ENCODE measurements around the gene OR2AG1. TPM values are rescaled to one million over a fixed set of nuclear protein-coding genes. Genes with fewer than 3 reads are reported as not detected.
A peak's percentile ranks its signal among the peaks of the same experiment; 100 is the strongest.
"Not testable (repeated sequence)": the region's sequence is repeated elsewhere in the genome, so short reads cannot be mapped to it uniquely, and the experiment has no call there.

Gene OR2AG1
- total RNA-seq, 1 experiment from 2014 or later, result not detected

DNA sequence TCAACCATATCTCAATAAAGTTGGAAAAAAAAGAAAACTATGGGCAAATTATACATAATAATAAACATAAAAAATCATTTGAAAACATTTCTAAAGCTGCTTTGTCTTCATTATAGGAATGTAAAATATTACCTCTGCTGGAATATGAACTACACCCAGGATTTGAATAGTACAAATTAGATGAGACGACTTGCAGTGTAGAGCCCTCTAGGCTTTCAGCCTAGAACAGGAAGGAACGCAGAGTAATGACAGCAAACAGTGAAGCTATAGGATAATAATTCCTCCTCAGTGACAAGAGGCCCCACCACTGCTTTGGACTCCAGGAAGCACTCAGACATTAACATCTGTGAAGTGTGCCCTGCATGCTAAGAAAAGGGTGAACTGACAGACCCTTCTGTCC is 7.7 kb downstream of the OR2AG1 start:
- no peak for DNase-seq (ENCODE audit: low read depth)

DNA sequence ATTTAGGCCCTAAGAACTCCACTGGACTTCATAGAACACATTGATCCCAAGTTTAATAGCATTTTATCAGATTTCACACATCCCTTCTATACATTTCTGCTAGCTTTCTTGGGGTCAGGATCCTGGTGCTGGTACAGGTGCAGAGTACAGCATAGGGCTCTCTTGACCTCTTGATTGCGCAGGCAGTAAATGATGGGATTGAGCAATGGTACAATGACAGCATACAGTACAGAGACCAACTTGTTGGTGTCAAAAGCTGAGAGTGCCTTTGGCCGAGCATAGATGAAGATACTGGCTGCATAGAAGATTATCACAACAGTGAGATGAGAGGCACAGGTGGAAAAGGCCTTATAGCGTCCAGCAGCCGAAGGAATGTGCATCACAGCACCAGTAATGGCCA is 11.8 kb downstream of the OR2AG1 start:
- no peak for DNase-seq (ENCODE audit: low read depth)

DNA sequence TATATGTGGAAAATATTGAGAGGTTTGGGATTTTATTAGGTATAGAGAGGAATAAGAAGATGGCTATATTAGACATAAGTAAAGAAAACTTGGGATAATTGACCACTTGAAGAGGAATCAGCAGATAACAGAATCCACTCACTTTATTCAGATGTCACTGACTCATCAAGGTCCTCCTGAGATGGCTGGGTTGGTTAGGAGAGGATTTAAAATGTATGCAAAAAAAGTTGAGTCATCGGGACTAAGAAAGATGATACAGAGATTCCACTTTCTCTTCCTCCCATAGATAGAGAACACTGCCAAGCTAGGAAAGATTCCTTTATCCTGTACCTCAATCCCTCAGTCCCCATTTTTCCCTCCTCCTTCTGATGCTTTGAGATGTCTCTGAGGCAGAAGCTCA is 16.6 kb downstream of the OR2AG1 start, which contains the start of gene OR6A2:
OR6A2 (minus strand) TSS at position 288 of the 400 bp plus-strand sequence. CDS start 3,981 bp downstream, outside the sequence.
- peak; percentile 70 for DNase-seq (ENCODE audit: low read depth)

DNA sequence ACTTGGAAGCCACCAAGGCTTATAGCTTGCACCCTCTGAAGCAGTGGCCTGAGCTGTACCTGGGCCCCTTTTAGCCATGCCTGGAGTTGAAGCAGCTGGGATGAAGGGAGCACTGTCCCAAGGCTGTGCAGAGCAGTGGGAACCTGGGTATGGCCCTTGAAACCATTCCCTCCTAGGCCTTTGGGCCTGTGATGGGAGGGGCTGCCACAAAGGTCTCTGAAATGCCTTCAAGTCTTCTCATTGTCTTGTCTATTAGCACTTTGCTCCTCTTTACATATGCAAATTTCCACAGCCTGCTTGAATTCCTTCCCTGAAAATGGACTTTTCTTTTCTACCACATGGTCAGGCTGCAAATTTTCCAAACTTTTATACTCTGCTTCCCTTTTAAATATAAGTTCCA is 18.3 kb downstream of the OR2AG1 start:
- DNase-seq (ENCODE audit: low read depth), result not testable (repeated sequence)

DNA sequence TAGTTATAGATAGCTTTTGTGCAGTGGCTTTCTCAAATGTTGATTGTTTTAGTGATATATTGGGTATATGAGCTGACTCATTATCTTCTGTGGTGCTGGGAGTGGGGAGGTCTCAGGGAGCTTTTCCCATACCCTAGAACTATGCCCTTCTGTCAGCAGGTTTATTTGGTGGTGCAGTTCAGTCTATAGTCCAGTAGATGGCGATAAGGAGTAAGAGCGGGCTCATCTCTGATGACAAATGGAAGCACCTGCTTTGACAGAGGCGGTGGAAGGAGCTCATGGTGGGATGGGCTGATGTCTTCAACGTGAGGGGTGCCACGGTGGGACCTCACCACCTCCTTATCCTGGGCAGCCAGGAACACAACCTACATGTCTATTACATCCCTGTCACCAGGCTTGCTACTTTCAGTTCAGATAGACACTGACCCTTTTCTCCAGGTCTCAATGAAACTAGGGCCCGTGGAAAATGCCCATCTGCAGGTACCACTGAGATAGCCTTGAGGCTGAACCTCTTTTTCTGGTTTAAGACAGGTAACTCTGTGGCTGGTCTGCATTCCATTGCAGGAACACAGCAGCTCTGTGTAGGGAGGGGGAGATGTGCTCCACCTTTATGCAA is 29.7 kb downstream of the OR2AG1 start:
- peak; percentile 44 for DNase-seq (ENCODE audit: low read depth)

DNA sequence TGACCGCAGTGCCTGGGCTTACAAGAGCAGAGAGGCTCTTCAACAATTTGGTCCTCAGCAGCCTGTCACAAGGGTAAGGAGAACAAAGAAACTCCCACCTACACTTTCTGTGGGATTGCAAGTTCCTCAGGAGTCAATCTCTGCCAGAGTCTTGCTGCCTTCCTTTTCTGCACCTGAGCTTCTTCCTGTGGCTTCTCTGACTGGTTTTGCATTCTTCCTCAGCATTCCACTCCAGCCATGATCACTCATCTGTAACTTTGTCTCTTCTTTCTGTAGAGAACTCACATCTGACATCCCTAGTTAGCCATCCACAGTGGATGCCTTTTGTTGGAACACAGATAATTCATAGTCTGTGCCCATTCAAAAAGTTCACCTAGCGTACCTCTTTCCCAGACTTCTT is 30.8 kb downstream of the OR2AG1 start:
- DNase-seq (ENCODE audit: low read depth), result no peak

DNA sequence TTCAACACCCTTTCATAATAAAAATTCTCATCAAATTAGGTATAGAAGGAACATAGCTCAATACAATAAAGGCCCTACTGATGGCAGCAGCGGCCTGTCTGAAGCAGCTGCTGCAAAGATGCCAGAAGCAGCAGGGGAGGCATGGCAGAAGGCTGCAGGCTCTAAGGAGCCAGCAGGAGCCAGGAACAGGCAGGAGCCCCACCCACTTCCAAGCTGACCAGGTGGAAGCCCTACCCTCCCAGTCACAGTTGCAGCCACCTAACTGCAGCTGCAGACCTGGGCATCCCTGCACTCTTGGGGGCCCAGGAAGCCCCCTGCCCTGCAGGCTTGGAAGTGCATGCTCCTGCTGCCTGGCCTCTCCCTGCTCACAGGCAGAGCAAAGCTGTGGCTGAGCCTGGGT is 34.9 kb downstream of the OR2AG1 start:
- DNase-seq (ENCODE audit: low read depth), result peak; percentile 14

DNA sequence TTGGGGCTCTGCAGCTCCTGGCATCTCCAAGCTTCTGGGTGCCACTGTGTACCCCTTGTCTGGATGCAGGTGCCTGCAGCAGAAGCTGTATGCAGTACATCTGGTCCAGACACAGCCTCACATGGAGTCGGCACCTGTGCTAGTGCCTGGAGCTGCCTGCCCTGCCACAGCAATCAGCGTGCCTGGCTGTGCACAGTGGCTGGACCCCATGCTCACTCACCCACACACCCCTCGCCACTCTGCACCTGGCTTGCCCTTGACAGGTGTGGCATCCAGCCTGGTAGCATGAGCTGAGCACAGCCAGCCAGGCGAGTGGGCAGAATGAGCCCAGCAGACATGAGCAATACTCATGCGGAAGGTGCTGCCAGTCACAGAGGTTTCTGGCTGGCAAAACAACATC is 36.1 kb downstream of the OR2AG1 start:
- DNase-seq (ENCODE audit: low read depth), result no peak

DNA sequence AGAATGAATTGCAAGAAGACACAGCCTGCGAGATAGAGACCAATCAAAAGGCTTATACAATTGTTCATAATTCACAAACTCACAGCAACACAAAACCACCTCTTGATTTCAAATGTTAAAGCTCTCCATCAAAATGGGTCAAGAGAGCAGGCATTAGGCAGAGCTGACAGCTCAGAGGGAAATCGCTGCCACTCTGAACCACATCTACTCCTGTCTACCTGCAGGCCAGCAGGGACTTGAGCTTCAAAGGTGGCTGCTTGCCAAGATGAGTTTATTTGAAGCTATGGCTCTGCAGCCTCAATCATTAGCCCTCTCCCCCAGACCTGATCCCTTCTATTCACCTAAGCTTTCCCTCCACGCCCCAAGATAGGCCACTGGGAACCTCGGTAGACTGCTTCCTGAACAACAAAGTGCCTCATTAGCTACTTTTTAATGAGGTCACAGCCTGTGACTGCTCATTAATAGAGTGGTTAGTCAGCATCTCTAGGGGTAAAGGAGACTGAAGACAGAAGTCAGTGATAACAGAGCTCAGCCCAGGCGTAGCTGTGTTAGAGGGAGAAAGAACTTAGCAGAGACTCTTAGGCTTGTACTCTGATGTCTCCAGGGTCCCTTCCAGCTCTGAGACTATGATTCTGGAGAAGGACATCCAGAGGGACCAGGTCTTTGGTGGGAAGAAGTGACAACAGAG is 41.5 kb downstream of the OR2AG1 start:
- DNase-seq (ENCODE audit: low read depth), result no peak

DNA sequence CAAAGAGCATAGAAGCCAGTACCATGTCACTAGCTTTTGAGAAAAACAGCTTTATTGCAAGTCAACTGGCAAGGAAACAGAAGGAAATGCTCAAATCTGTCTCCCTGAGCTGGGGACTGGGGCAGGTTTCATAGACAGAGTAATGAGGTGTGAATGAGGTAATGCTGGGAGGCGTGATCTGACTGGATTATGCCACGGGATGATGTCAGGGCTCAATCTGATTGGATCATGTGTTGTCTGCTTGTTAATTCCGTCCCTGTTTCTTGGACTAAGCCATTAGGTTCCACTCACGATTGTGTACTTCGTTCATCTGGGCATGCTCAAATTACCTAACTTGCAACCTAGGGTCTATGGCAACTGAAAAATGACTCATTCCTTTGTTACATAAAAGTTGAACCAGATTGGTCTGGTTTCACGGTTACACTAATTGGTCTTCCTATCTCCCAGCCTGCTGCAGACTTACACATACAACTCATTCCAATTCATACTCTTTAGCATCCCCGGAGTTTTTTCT is 42.5 kb downstream of the OR2AG1 start:
- DNase-seq (ENCODE audit: low read depth), result peak; percentile 42

DNA sequence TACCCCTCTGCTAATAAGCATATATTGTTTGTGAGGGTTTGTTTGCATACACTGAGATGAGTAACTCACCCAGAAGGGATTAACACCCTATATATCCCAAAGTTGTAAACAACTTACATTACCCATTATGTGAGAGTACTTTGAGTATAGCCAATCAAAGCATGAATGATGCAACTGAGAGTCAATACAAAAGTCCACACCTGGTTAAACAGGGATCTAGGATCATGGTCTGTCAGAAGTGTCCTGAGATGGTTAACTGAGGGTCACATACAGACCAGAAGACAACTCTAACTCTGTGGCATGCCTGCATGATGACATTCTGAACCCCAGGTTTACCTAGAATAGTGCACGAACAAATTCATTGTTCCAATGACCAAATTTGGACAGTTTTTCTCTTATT is 45.3 kb downstream of the OR2AG1 start:
- no peak for DNase-seq (ENCODE audit: low read depth)

DNA sequence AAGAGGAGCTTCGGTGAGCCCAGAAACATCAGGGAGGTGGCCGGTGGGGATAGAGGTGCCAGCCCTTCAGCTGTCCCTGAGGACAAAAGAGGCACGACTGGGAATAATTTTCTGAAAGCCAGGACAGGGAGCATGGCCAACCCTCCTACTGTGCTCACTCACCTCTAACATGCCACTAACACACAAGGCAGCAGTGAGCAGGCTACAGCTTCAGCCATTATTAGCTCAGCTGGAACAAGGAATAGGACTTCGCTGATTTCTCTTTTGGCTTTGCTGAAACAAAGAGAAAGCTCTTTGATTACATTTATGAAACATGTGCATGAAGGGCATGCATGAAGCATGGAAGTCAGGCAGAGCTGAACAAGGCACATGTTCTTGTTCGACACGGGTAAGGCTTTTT is 50.5 kb downstream of the OR2AG1 start:
- no peak for DNase-seq (ENCODE audit: low read depth)

DNA sequence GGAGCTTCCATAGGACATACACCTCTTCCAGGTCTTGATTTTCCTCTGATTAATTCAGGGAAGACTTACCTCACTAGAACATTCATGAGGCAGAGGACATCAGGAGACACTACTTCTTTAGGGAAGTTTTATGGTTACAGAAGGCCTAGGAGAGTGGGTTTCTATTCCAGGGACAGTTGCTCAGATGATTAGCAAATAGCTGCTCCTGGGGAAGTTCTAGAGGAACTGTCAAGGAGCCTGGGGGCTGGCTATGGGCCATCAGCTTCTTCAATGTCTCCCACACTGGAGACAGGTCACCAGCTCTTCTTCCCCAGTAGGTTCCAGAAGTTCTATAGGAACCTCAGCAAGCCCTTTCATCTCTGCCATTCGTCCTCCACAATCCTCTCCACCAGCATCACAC is 51.2 kb downstream of the OR2AG1 start:
- DNase-seq (ENCODE audit: low read depth), result no peak

Other genes with a start within 250 kb of the OR2AG1 start
- 14.0 and 20.7 TPM in 2 replicates for gene RRP8, start 179.4 kb upstream of the OR2AG1 start, total RNA-seq (2014; rRNA removed; shearing (Covaris generic))
- 226 and 231 TPM in 2 replicates for gene ILK, start 179.2 kb upstream of the OR2AG1 start, total RNA-seq (2014; rRNA removed; shearing (Covaris generic))
- 44.5 and 81.9 TPM in 2 replicates for gene TAF10, start 170.8 kb upstream of the OR2AG1 start, total RNA-seq (2014; rRNA removed; shearing (Covaris generic))
- gene TPP1, start 163.6 kb upstream of the OR2AG1 start, total RNA-seq (2014; rRNA removed; shearing (Covaris generic)), result 20.3 and 22.6 TPM in 2 replicates
- 3.8 and 4.3 TPM in 2 replicates for gene DCHS1, start 127.2 kb upstream of the OR2AG1 start, total RNA-seq (2014; rRNA removed; shearing (Covaris generic))
- 98.0 and 98.4 TPM in 2 replicates for gene MRPL17, start 99.7 kb upstream of the OR2AG1 start, total RNA-seq (2014; rRNA removed; shearing (Covaris generic))
- gene OR2AG2, start 11.0 kb upstream of the OR2AG1 start, total RNA-seq (2014; rRNA removed; shearing (Covaris generic)), result 0.39 and 0.84 TPM in 2 replicates
- gene OR6A2, start 16.7 kb downstream of the OR2AG1 start, total RNA-seq (2014; rRNA removed; shearing (Covaris generic)), result 0.10 and 0.24 TPM in 2 replicates
- not detected in 2 replicates for gene OR10A5, start 62.7 kb downstream of the OR2AG1 start, total RNA-seq (2014; rRNA removed; shearing (Covaris generic))
- not detected in 2 replicates for gene OR10A2, start 80.0 kb downstream of the OR2AG1 start, total RNA-seq (2014; rRNA removed; shearing (Covaris generic))
- not detected in 2 replicates for gene OR10A4, start 93.6 kb downstream of the OR2AG1 start, total RNA-seq (2014; rRNA removed; shearing (Covaris generic))
- 0.36 TPM in 1 of 2 replicates, not detected in the other for gene OR2D2, start 109.5 kb downstream of the OR2AG1 start, total RNA-seq (2014; rRNA removed; shearing (Covaris generic))
- gene OR2D3, start 138.0 kb downstream of the OR2AG1 start, total RNA-seq (2014; rRNA removed; shearing (Covaris generic)), result not detected in 2 replicates
- 6.7 and 8.9 TPM in 2 replicates for gene ZNF215, start 143.4 kb downstream of the OR2AG1 start, total RNA-seq (2014; rRNA removed; shearing (Covaris generic))
- gene ZNF214, start 237.3 kb downstream of the OR2AG1 start, total RNA-seq (2014; rRNA removed; shearing (Covaris generic)), result 2.6 and 3.5 TPM in 2 replicates
- gene NLRP14, start 237.5 kb downstream of the OR2AG1 start, total RNA-seq (2014; rRNA removed; shearing (Covaris generic)), result 0.12 TPM in 1 of 2 replicates, not detected in the other